ENCODE data around the gene CRIP2. TPM values are rescaled to one million over a fixed set of nuclear protein-coding genes. Genes with fewer than 3 reads are reported as not detected.

CRIP2 gene
- total RNA-seq, 1 donor from 2014 or later: 13.2 TPM

DNA sequence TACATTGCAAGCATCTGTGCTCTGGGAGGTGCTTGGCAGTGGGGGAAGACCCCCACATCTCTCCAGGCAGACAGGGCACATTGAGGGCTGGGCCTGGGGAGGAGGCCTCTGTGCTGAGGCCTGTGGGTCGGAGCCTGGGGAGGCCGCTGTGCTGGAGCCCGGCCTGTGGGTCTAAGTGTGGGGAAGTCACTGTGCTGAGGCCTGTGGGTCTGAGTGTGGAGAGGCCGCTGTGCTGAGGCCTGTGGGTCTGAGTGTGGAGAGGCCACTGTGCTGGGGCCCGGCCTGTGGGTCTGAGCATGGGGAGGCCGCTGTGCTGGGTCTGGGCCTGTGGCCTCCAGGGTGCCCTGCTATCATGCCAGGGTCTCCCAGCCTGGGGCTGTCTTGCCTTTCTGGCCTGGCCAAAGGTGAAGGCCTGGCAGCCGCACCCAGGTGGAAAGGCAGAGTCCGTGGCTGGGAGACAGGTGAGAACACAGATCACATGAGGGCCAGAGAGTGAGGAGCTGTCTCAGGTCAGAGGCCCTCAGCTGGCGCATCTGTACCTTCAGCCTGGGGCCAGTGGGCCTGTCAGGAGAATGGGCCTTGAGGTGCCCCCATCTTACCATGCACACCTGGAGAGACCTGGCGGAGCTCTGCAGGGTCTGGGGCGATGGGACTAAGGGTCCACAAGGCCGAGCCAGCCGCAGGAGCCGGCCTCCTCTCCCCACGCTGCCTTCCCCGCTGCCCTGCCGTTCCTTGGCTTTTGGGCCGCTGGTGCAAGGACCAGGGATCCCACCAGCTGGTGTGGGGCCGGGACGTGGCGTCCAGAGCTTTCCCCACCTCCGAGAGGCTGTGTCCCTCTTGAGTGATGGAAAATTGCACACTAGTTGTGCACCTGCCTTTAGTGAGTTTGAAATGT is 18.6 kb upstream of the CRIP2 start:
- H3K27me3 ChIP-seq (ENCODE audit: control insufficient read depth, insufficient read depth, low read length): no peaks in the 10 kb centered on the region
- H3K4me3 ChIP-seq (ENCODE audit: low read depth, low read length): no peak overlapping the region
- peaks cover 19% of the 10 kb centered on the region for H3K36me3 ChIP-seq (ENCODE audit: control insufficient read depth, insufficient read depth, low read length)
- no peak for DNase-seq (ENCODE audit: low read depth)
- TF ChIP-seq, protein P1, sequence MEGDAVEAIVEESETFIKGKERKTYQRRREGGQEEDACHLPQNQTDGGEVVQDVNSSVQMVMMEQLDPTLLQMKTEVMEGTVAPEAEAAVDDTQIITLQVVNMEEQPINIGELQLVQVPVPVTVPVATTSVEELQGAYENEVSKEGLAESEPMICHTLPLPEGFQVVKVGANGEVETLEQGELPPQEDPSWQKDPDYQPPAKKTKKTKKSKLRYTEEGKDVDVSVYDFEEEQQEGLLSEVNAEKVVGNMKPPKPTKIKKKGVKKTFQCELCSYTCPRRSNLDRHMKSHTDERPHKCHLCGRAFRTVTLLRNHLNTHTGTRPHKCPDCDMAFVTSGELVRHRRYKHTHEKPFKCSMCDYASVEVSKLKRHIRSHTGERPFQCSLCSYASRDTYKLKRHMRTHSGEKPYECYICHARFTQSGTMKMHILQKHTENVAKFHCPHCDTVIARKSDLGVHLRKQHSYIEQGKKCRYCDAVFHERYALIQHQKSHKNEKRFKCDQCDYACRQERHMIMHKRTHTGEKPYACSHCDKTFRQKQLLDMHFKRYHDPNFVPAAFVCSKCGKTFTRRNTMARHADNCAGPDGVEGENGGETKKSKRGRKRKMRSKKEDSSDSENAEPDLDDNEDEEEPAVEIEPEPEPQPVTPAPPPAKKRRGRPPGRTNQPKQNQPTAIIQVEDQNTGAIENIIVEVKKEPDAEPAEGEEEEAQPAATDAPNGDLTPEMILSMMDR (IDR thresholded peaks at IDR 0.05; ENCODE audit: insufficient read depth, low read length, severe bottlenecking): no peak
- FAIRE-seq: no peak

DNA sequence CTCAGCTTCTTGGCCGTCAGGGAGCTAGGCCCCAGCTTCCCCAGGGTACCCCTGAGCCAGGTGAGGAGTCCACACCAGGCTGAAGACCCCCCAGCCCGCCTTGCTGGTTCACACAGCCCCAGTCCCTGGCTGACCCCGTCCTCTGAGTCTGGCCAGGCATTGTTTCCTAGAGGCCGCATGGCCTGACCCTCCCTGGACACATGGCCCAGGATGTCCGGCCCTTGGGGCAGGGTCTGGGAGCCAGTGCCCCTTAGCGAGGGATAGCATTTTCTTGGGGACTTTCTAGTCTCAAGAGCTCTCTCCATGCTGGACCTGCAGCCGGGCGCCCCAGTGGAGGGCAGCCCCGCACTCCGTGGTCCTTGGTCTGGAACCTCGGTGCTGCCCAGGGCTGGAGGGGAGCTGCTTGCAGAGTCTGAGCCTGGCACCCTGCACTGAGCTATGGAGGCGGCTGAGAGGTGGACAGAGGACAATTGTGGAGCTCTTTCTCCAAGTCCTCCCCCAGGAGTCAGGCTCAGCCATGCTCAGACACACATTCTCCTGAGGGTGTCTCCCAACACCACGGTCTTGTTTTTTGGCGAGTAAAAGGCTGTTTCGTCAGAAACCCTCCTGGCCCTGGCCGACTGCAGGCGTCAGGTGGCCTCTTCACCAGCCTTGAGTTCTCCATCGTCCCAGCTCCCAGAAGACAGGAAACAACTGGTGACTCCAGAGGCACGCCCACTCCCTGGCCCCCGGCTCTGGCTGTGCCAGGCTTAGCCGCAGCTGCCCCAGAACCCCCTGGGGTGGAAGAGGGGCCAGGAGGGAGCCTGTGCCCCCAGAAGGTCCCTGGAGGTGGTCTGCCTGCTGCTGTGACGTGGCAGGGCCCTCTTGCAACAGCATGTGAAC is 17.6 kb upstream of the CRIP2 start:
- DNase-seq (ENCODE audit: low read depth) (no peak), FAIRE-seq (no peak)
- Histone ChIP-seq H3K27me3 (ENCODE audit: control insufficient read depth, insufficient read depth, low read length) (no peaks in the 10 kb centered on the region), H3K4me3 (ENCODE audit: low read depth, low read length) (no peak overlapping the region), H3K36me3 (ENCODE audit: control insufficient read depth, insufficient read depth, low read length) (peaks cover 16% of the 10 kb centered on the region)
- TF ChIP-seq, protein P1 (IDR thresholded peaks at IDR 0.05; ENCODE audit: insufficient read depth, low read length, severe bottlenecking): no peak

DNA sequence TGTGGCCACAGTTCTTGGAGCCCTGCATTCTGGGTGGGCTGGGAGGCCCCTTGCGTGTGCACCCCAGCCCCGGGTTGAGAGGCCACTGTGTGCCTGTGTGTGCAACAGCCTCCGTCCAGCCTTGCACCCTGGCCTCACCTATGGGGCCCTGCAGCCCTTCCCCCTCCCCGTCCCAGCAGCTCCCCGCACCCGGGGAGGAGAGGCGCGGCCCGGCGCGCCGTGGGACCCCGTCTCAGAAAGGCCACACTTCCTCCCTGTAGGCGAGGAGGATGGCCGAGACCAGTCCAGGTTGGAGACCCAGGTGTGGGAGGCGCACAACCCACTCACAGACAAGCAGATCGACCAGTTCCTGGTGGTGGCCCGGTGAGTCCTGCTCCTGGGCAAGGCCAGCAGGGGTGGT is 16.6 kb upstream of the CRIP2 start:
- H3K4me3 ChIP-seq (ENCODE audit: low read depth, low read length): no peak overlapping the region
- H3K27me3 ChIP-seq (ENCODE audit: control insufficient read depth, insufficient read depth, low read length): no peaks in the 10 kb centered on the region
- FAIRE-seq (no peak), DNase-seq (ENCODE audit: low read depth) (no peak)
- H3K36me3 ChIP-seq (ENCODE audit: control insufficient read depth, insufficient read depth, low read length): peaks cover 19% of the 10 kb centered on the region
- TF ChIP-seq, protein P1 (IDR thresholded peaks at IDR 0.05; ENCODE audit: insufficient read depth, low read length, severe bottlenecking): no peak

DNA sequence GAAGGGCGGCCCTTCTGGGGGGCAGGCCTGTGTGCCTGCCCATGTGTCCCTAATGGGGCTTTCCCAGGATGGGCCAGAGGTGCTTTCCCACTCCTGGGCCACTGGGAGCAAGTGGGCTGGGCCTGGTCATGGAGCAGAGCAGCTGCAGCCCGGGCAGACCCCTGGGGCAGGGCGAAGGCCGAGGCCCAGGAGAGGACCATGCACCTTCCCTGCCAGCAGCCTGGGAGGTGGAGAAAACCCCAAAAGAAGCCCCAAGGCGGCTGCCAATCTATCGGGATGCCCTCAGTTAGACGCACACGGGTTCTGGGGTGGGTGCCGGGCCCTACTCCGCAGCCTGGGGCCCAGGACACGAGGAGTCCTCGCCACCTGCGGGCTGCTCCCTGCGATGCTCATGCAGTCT is 16.1 kb upstream of the CRIP2 start:
- TF ChIP-seq, protein P1 (IDR thresholded peaks at IDR 0.05; ENCODE audit: insufficient read depth, low read length, severe bottlenecking): no peak
- DNase-seq (ENCODE audit: low read depth) (no peak), FAIRE-seq (no peak)
- Histone ChIP-seq H3K36me3 (ENCODE audit: control insufficient read depth, insufficient read depth, low read length) (peaks cover 19% of the 10 kb centered on the region), H3K4me3 (ENCODE audit: low read depth, low read length) (no peak overlapping the region), H3K27me3 (ENCODE audit: control insufficient read depth, insufficient read depth, low read length) (no peaks in the 10 kb centered on the region)

DNA sequence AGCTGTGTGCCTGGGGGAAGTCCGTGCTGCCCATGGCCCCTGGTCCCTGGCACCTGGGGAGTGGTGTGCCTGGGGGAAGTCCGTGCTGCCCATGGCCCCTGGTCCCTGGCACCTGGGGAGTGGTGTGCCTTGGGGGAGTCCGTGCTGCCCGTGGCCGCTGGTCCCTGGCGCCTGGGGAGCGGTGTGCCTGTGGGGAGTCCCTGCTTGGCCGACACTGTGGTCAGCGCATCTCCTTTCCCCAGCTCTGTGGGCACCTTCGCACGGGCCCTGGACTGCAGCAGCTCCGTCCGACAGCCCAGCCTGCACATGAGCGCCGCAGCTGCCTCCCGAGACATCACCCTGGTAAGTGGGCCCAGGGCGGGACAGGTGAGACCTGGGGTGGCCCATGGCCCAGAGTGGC is 14.5 kb upstream of the CRIP2 start:
- Histone ChIP-seq H3K27me3 (ENCODE audit: control insufficient read depth, insufficient read depth, low read length) (no peaks in the 10 kb centered on the region), H3K36me3 (ENCODE audit: control insufficient read depth, insufficient read depth, low read length) (peaks cover 18% of the 10 kb centered on the region), H3K4me3 (ENCODE audit: low read depth, low read length) (no peak overlapping the region)
- FAIRE-seq: no peak
- DNase-seq (ENCODE audit: low read depth): no peak
- TF ChIP-seq, protein P1 (IDR thresholded peaks at IDR 0.05; ENCODE audit: insufficient read depth, low read length, severe bottlenecking): no peak

Measured in bronchial epithelial cell (primary cell).